Panc1 (cell line): Measurements from ENCODE around the gene NEGR1.

ENCODE experiments used
- POLR2AphosphoS5 ChIP-seq: IDR thresholded peaks from 2 replicates; pipeline ENCODE4 v1.6.1; 2012; ENCODE audit warnings: mild to moderate bottlenecking, low read depth, low read length, moderate library complexity
- SIN3A ChIP-seq: IDR thresholded peaks from 2 replicates; pipeline ENCODE4 v1.6.1; 2012; ENCODE audit warnings: low read depth, mild to moderate bottlenecking, low read length, moderate library complexity, borderline replicate concordance; ENCODE audit not compliant: insufficient read depth
- TF ChIP-seq, protein P1 (sequence below): fragments of 450-650 bp; IDR thresholded peaks from 2 replicates; pipeline ENCODE4 v1.5.1; 2017; ENCODE audit warnings: mild to moderate bottlenecking
- TF ChIP-seq, protein P2 (sequence below), 2 experiments: IDR thresholded peaks; 2 replicates each; pipeline ENCODE4 v1.6.1; 2011 to 2012; ENCODE audit warnings: low read depth in 2 of 2, control low read depth in 1 of 2, low read length in 1 of 2, mild to moderate bottlenecking in 1 of 2, moderate library complexity in 1 of 2; ENCODE audit not compliant: insufficient read depth in 1 of 2

DNA sequence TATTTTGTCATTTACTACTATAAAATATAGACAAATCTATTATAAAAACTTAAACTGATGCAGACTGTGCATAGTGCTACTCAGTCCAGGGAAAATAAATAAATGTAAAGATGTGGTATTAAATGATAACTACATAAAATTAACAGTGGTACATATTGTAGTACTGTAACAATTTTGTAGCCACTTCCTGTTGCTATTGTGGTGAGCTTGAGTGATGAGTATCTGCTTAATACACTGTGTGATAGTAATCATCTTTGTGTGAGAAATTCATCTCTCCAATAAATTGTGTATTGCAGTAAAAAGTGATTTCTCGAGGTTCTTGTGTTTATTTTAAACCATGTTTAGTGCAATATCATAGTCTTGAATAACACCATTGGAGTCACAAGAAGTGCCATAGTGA lies 848.1 kb downstream of the NEGR1 start:
- TF ChIP-seq, protein P1, sequence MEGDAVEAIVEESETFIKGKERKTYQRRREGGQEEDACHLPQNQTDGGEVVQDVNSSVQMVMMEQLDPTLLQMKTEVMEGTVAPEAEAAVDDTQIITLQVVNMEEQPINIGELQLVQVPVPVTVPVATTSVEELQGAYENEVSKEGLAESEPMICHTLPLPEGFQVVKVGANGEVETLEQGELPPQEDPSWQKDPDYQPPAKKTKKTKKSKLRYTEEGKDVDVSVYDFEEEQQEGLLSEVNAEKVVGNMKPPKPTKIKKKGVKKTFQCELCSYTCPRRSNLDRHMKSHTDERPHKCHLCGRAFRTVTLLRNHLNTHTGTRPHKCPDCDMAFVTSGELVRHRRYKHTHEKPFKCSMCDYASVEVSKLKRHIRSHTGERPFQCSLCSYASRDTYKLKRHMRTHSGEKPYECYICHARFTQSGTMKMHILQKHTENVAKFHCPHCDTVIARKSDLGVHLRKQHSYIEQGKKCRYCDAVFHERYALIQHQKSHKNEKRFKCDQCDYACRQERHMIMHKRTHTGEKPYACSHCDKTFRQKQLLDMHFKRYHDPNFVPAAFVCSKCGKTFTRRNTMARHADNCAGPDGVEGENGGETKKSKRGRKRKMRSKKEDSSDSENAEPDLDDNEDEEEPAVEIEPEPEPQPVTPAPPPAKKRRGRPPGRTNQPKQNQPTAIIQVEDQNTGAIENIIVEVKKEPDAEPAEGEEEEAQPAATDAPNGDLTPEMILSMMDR = no peak
- no peak for TF ChIP-seq SIN3A
- no peak for TF ChIP-seq POLR2AphosphoS5
- TF ChIP-seq, protein P2, sequence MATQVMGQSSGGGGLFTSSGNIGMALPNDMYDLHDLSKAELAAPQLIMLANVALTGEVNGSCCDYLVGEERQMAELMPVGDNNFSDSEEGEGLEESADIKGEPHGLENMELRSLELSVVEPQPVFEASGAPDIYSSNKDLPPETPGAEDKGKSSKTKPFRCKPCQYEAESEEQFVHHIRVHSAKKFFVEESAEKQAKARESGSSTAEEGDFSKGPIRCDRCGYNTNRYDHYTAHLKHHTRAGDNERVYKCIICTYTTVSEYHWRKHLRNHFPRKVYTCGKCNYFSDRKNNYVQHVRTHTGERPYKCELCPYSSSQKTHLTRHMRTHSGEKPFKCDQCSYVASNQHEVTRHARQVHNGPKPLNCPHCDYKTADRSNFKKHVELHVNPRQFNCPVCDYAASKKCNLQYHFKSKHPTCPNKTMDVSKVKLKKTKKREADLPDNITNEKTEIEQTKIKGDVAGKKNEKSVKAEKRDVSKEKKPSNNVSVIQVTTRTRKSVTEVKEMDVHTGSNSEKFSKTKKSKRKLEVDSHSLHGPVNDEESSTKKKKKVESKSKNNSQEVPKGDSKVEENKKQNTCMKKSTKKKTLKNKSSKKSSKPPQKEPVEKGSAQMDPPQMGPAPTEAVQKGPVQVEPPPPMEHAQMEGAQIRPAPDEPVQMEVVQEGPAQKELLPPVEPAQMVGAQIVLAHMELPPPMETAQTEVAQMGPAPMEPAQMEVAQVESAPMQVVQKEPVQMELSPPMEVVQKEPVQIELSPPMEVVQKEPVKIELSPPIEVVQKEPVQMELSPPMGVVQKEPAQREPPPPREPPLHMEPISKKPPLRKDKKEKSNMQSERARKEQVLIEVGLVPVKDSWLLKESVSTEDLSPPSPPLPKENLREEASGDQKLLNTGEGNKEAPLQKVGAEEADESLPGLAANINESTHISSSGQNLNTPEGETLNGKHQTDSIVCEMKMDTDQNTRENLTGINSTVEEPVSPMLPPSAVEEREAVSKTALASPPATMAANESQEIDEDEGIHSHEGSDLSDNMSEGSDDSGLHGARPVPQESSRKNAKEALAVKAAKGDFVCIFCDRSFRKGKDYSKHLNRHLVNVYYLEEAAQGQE (IDR thresholded peaks at IDR 0.05; ENCODE audit: insufficient read depth in 1 of 2, low read depth in 2 of 2, low read length in 1 of 2) = no peak
